CD4-positive, alpha-beta T cell treated with Interleukin-6 for 4 hours (primary cell): ENCODE results near the gene HPCAL1.

ENCODE experiments used
- DNase-seq: peaks from one replicate; pipeline ENCODE4 v3.0.0-alpha.2; 2020; ENCODE audit warnings: mixed read lengths

Gene HPCAL1

GRCh38 chr2:10392951-10393639, 90.4 kb downstream of the HPCAL1 start:
- no peak for DNase-seq

- no peak for DNase-seq
Measured at GRCh38 chr2:10393640-10393982, 90.9 kb downstream of the HPCAL1 start.

GRCh38 chr2:10395893-10396292, 93.2 kb downstream of the HPCAL1 start:
- no peak for DNase-seq

- no peak for DNase-seq
Measured at GRCh38 chr2:10396464-10396863, 93.8 kb downstream of the HPCAL1 start.

DNA sequence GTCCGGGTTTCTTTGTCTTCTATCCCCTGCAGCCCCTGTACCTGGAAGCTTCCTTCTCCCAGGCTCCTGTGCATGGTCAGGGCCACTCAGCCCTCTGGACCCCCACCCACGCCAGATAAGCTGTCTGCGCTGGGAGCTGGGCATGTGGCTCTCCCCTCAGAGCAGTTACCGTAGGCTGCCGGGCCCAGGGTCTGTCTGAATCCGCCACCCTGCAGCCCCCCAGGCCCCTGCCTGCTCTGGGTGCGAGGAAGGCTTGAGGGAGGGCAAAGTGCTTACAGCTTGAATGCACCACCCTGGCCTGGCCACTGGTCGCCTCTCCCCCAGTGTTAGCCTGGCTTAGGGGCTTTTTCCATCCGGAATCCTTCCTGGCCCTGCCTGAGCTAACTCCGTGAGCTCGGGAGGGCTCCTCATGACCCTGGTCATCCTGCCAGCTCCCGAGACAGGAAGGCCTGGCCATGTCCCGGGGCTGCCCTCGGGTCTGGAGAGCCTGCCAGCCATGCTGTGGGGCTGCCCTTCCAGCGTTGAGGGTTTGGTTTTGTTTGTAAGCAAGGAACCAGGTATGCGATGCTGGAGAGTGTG, 94.7 kb downstream of the HPCAL1 start:
- no peak for DNase-seq

DNA sequence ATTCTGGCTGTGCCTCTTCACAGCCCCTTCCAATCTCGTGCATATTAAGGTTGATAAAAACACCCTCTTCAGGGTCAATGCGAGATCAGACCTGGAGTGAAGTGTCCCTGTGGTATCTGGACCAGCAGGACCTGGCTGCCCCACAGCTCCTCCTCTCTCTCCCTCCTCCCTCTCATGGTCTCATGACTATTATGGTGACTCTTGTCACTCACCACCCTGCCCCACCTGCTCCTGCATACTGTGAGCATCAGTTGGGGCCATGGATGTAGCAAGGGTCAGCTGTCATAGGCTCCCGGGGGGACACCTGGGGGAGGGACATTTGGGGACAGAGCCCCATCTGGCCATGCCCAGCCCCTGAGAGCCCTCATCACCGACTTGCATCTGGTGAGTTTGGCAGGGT, 95.2 kb downstream of the HPCAL1 start:
- no peak for DNase-seq

- DNase-seq, result no peak
Measured at GRCh38 chr2:10398496-10398895, 95.8 kb downstream of the HPCAL1 start.

DNA sequence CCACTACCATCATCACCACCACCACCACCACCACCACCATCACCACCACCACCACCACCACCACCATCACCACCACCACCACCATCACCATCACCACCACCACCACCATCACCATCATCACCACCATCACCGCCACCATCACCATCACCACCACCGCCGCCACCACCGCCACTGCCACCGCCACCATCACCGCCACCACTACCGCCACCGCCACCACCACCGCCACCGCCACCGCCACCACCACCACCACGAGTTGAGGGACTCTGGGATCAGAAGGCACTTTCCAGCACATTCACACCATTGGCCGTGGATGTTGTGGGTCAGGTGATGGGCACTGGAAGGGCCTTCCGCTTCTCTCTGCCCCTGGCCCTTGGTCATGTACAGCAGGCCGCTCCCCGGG, 96.7 kb downstream of the HPCAL1 start:
- no peak for DNase-seq

GRCh38 chr2:10400002-10400401, 97.3 kb downstream of the HPCAL1 start:
- no peak for DNase-seq

- DNase-seq, result peak; percentile 22
Measured at GRCh38 chr2:10400568-10400977, 97.9 kb downstream of the HPCAL1 start.

GRCh38 chr2:10400978-10401951, 98.6 kb downstream of the HPCAL1 start:
- no peak for DNase-seq

- DNase-seq, result no peak
Measured at GRCh38 chr2:10402062-10402585, 99.4 kb downstream of the HPCAL1 start.

DNA sequence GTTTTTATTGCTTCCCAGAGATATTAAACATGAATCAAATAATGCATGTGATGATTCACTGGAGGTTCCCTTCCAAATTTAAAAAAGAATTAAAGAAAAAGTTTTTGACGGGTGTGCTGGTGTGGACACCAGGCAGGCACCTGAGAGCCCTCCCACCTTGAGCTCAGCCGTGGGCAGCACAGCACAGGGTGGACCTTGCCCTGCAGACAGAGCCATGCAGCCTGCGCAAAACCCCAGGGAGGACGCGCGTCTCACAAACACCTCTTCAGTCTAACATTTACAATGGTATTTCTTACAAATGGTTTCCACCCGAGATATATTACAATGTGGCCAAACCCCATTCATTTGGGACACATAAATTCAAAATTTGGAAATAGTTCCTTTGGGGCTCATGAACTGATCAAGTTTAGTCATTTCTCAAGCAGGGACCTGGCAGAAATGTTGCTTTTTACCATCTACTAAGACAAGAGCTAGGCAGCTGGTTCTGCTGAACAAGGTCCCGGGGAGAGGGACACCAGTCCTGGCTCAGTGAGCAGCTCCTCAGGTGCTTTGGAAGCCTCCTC, 100.0 kb downstream of the HPCAL1 start:
- no peak for DNase-seq

DNA sequence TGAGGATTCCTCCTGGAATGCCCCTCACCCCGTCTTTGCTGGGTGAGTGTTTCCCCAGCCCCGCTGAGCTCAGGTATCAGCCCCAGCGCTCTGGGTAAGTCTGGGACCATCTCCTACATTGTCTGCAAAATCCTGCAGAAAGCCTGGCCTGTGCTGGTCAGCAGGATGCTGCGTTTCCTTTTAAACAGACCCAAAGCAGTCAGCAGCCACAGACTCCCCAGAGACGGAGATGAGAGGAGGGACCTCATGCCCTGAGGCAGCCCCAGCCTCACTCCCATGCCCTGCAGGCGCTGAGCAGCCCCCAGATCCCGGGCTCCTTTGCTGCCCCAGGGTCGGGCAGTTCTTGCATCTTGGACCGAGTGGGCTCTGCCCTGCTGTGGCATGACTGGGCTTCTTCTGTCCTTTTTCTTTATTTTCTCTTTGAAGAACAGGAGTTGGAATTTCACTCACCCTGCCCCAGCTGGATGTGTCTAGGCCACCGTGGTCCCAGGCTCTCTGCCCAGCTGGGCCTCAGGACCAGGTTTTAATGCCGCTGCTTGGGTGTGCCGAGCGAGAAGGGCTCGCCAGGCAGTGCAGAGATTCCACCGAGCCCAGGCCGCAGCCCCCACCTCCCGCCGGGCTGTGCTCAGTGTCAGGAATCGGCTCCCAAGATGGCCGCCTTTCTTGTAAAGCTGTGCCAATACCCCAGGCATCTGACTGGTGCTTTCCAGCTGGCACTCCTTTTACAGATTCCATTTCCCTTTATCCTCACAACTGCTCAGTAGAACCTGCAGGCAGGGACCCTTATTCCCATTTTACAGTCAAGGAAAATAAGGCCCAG, 101.8 kb downstream of the HPCAL1 start:
- DNase-seq, result no peak

DNA sequence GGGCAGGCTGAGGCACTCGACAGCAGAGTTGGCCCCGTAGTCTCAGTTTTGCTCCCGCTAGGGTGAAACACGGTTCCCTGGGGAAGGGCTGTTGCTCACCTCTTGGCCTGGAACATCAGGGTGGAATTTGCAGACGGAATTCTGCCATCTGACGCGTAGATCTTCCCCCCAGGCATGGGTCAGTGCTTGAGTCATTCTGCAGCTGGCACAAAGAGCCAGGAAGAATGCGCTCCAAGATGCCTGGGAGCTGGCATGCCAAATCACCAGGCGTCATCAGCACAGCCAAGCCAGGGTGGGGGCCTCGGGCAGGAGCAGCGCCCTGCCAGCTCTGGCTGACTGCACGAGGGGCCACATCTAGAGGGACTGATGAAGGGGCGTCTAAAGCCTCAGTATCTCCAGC, 102.7 kb downstream of the HPCAL1 start:
- DNase-seq, result no peak

- DNase-seq, result no peak
Measured at GRCh38 chr2:10406016-10406415, 103.3 kb downstream of the HPCAL1 start.

DNA sequence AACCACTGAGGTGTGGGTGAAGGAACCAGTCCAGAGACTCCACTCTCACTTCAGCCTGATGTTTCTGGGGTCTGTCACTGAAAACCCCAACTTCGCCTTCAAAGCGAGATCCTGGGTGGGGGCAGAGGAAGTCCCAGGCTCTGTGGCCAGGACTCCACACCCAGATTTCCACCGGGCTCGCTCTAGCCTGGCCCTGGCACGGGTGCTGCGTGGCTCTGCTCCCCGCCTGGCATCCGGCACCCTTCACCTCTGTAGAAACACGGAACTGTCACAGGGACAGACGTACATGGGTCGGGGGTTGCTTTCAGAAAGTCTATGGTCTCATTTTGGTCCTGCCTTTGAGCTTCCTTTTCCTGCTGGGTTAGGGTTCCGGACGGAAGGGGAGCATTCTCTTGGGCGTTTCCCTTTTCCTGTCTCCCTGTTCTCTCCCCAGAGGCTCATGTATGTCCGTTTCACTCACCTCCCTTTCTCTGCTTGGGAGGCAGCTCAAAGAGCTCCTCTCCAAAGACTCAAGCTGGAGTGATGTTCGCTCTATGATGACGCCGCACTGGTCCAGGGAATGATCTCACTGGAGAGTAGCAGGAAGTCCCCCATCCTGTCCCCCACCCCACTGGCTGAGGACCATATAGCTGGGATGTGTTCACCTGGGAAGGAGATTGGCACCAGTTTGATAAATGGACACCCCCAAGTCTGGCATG, 103.9 kb downstream of the HPCAL1 start:
- DNase-seq, result no peak

- DNase-seq, result no peak
Measured at GRCh38 chr2:10407432-10407831, 104.7 kb downstream of the HPCAL1 start.

GRCh38 chr2:10407841-10408648, 105.3 kb downstream of the HPCAL1 start:
- peak; percentile 70 for DNase-seq

DNA sequence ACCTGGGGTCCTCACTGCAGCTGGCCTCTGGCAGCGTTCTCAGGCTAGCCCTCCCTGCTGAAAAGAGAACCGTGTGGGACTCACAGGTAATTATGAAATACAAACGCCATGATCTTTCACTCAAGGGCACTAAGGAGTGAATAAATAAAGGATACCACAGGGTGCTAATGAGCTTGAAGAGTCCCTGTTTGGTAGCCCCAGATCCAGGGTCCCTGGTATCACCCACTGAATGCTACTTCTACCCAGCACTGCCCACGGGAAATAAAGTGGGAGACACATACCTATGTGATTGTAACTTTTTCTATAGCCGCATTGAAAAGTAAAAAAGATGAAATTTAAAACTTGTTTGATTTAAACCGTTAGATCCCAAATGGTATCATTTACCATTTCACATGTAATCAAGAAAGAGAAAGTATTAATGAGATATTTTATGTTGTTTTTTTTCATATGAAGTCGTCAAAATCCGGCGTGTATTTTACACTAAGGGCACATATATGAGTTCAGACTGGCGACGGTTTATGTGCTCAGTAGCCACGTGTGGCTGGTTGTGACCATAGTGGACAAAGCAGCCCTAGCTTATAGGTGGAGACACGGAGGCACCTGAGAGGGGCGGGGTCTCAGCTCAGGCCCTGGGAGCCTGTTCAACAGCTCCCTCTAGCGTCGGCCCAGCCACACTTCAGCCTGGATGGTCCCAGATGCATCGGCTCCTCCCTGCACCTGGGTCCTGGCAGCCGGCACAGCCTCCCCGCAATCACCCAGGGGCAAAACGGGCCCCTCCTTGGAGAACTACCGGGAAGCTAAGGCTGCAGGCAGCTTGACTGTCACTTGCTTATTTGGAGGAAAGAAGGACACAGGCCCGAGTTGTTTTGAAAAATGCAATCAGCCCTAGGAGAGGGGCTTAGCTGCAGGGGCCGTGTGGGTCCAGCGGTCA, 106.2 kb downstream of the HPCAL1 start:
- peak; percentile 88 for DNase-seq
